ENCODE data around the gene TMEM271. TPM values are rescaled to one million over a fixed set of nuclear protein-coding genes. Genes with fewer than 3 reads are reported as not detected.

Gene TMEM271
- total RNA-seq, 4 donors from 2014 or later, result 0.17 to 3.6 (median 2.1) TPM

- no peak for DNase-seq (ENCODE audit: low spot score in 2 of 2)
- TF ChIP-seq POLR2A (IDR thresholded peaks at IDR 0.05) (no peak), CTCF (IDR thresholded peaks at IDR 0.05) (no peak)
- WGBS, 2 donors, result 98% methylated on average over 21 of the region's 21 CpGs
- no peak overlapping the region for H3K4me3 ChIP-seq (ENCODE audit: low read depth, poor library complexity, severe bottlenecking)
- intact Hi-C loops (cut with DNase I; ENCODE audit: low total_unique reads), result no loop called here
These were observed 49.1 kb downstream of the TMEM271 start for GRCh38 chr4:526971-527460.

DNA sequence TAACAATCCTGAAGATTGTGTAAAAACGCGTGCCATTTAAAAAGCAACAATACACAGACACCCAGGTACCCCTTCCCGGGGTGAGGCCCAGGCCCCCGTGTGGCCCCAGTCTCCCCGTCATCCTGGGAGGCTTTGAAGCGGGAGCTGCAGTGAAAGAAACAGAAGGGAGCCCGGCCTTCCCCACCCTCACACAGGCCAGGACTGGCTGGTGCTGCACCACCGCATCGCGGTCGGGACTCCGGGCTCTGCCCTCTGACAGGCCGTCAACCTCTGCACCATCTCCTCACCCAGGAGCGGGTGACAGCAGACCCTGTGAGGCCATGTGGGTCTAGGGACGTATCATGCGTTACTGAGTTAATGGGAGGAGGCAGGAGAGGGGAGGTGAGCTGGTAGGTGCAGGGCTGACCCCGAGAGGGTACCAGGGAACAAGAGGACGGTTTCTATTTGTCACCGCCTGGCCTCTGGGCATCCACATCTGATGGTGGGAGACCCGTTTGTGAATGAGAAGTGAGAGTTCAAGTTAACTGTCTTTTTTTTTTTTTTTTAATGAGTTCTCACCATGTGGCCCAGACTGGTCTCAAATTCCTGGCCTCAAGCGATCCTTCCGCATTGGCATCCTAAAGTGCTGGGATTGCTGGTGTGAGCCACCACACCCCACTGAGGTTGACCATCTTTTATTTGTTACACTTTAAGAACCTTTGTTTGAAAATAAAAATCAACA lies 49.7 kb downstream of the TMEM271 start:
- 93 to 94% methylated on average over 22 of the region's 22 CpGs for WGBS, 2 donors
- intact Hi-C loops (cut with DNase I; ENCODE audit: low total_unique reads), result no loop called here
- no peak overlapping the region for H3K4me3 ChIP-seq (ENCODE audit: low read depth, poor library complexity, severe bottlenecking)
- TF ChIP-seq CTCF (IDR thresholded peaks at IDR 0.05) (no peak), POLR2A (IDR thresholded peaks at IDR 0.05) (no peak)
- no peak for DNase-seq (ENCODE audit: low spot score in 2 of 2)

DNA sequence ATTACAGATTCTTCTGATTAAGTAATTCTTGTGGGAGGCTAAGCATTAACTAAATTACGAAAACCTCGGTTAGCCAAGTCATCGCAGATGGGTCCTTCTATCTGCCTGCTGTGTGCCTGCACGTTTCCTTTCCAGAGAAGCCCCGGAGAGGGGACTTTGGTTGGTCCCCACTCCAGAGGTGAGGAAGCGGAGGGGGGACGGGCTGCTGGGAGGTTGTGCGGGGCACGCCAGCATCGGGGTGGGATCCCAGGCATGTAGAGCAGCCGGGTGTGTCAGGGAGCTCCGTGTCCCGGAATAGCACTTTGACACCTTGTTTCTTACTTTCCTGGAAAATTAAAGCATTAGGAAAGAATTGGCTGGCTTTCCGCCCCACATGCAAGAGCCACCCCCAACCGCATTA lies 50.4 kb downstream of the TMEM271 start:
- 95 to 96% methylated on average over 15 of the region's 15 CpGs for WGBS, 2 donors
- no peak for DNase-seq (ENCODE audit: low spot score in 2 of 2)
- no peak overlapping the region for H3K4me3 ChIP-seq (ENCODE audit: low read depth, poor library complexity, severe bottlenecking)
- TF ChIP-seq POLR2A (IDR thresholded peaks at IDR 0.05), result no peak
- intact Hi-C loops (cut with DNase I; ENCODE audit: low total_unique reads), result no loop called here

DNA sequence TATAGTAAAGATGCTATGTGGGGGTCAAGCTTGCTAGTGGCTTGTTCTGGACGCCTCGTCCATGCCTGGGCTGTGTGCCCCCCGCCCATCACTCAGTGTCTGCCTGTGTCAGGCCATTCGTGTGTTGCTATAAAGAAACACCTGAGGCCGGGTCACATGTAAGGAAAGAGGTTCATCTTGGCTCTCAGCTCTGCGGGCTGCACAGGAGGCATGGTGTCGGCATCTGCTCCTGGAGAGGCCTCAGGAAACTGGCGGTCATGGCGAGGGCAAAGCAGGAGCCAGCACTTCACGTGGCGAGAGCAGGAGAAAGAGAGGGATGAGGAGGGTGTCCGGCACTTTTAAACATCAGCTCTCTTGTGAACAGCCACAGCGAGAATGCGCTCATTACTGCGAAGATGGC lies 51.9 kb downstream of the TMEM271 start:
- no peak for DNase-seq (ENCODE audit: low spot score in 2 of 2)
- no peak overlapping the region for H3K4me3 ChIP-seq (ENCODE audit: low read depth, poor library complexity, severe bottlenecking)
- 91 to 96% methylated on average over 15 of the region's 15 CpGs for WGBS, 2 donors
- intact Hi-C loops (cut with DNase I; ENCODE audit: low total_unique reads), result no loop called here
- no peak for TF ChIP-seq CTCF (IDR thresholded peaks at IDR 0.05)
- no peak for TF ChIP-seq POLR2A (IDR thresholded peaks at IDR 0.05)

Other genes with a start within 250 kb of the TMEM271 start
- gene ZNF141, start 238.5 kb downstream of the TMEM271 start, total RNA-seq, result 10 to 100 TPM in 2 of 4 donors, 1 to 10 TPM in 2; 4.7 to 13.8 (median 11.4) TPM
- gene ZNF721, start 77.1 kb downstream of the TMEM271 start, total RNA-seq, result 10 to 100 TPM; 29.0 to 48.5 (median 37.0) TPM
- 10 to 100 TPM; 29.7 to 71.8 (median 34.8) TPM for gene PIGG, start 77.1 kb downstream of the TMEM271 start, total RNA-seq
- 1 to 10 TPM in 1 of 4 donors, under 1 TPM in 1, not detected in 2; 0.59 to 1.5 TPM for gene PDE6B, start 49.3 kb upstream of the TMEM271 start, total RNA-seq
- 100 to 1,000 TPM in 3 of 4 donors, 10 to 100 TPM in 1; 38.2 to 172 (median 140) TPM for gene ATP5ME, start 98.0 kb upstream of the TMEM271 start, total RNA-seq
- 10 to 100 TPM in 1 of 4 donors, 1 to 10 TPM in 3; 7.2 to 31.4 (median 7.7) TPM for gene MYL5, start 98.2 kb upstream of the TMEM271 start, total RNA-seq
- 10 to 100 TPM; 16.8 to 33.8 (median 22.7) TPM for gene SLC49A3, start 112.9 kb upstream of the TMEM271 start, total RNA-seq
- 100 to 1,000 TPM in 1 of 4 donors, 10 to 100 TPM in 3; 55.2 to 102 (median 72.3) TPM for gene PCGF3, start 129.5 kb upstream of the TMEM271 start, total RNA-seq
- under 1 TPM in 3 of 4 donors, not detected in 1; 0.12 to 0.34 (median 0.13) TPM for gene CPLX1, start 249.8 kb upstream of the TMEM271 start, total RNA-seq